GM12878 (cell line): ENCODE data around the gene CRACDL. TPM values are rescaled to one million over a fixed set of nuclear protein-coding genes. Genes with fewer than 3 reads are reported as not detected.

Source experiments
- BHLHE40 ChIP-seq, 2 experiments: fragments of 450-650 bp in 1 of 2; IDR thresholded peaks; 2 replicates each; pipeline ENCODE4 v1.6.1; 2011 to 2017; ENCODE audit warnings: low read depth in 2 of 2, borderline replicate concordance in 1 of 2, improper control_type of control experiment in 1 of 2, low read length in 1 of 2, mild to moderate bottlenecking in 1 of 2
- FOXK2 ChIP-seq: fragments of 450-650 bp; IDR thresholded peaks from 2 replicates; pipeline ENCODE4 v1.6.1; 2017; ENCODE audit warnings: mild to moderate bottlenecking, moderate library complexity
- FOXM1 ChIP-seq: IDR thresholded peaks from 2 replicates; pipeline ENCODE4 v1.6.1; 2012; ENCODE audit warnings: low read depth, mild to moderate bottlenecking, inconsistent platforms, low read length, moderate library complexity
- IKZF1 ChIP-seq: fragments of 450-650 bp; conservative IDR thresholded peaks from 2 replicates; pipeline ENCODE4 v1.6.1; 2017; ENCODE audit warnings: antibody characterized with exemption, mild to moderate bottlenecking
- KAT2A ChIP-seq: conservative IDR thresholded peaks from 2 replicates; pipeline ENCODE4 v1.6.1; 2011; ENCODE audit warnings: low read depth, low read length; ENCODE audit not compliant: control insufficient read depth
- MEF2A ChIP-seq: IDR thresholded peaks from 2 replicates; pipeline ENCODE4 v1.6.1; 2011; ENCODE audit warnings: low read depth, mild to moderate bottlenecking, low read length, moderate library complexity; ENCODE audit not compliant: insufficient read depth
- MYB ChIP-seq: fragments of 150-350 bp; IDR thresholded peaks from 2 replicates; pipeline ENCODE4 v1.6.1; 2014; ENCODE audit warnings: mild to moderate bottlenecking, low read depth, low read length, borderline replicate concordance
- NFYA ChIP-seq: IDR thresholded peaks from 2 replicates; pipeline ENCODE4 v1.6.1; 2011; ENCODE audit warnings: low read depth, mild to moderate bottlenecking, low read length, improper control_type of control experiment, borderline replicate concordance
- NR2C1 ChIP-seq: fragments of 450-650 bp; IDR thresholded peaks from 2 replicates; pipeline ENCODE4 v1.6.1; 2017; ENCODE audit warnings: antibody characterized with exemption, mild to moderate bottlenecking, moderate library complexity
- PML ChIP-seq: IDR thresholded peaks from 2 replicates; pipeline ENCODE4 v1.6.1; 2012; ENCODE audit warnings: low read length, inconsistent platforms
- POLR2AphosphoS5 ChIP-seq: IDR thresholded peaks from 2 replicates; pipeline ENCODE4 v1.6.1; 2011; ENCODE audit warnings: mild to moderate bottlenecking, low read length, inconsistent platforms
- POU2F2 ChIP-seq: IDR thresholded peaks from 3 replicates; pipeline ENCODE4 v1.6.1; 2011; ENCODE audit warnings: low read depth, mild to moderate bottlenecking, low read length, borderline replicate concordance
- RFX5 ChIP-seq: IDR thresholded peaks from 2 replicates; pipeline ENCODE4 v1.6.1; 2011; ENCODE audit warnings: low read depth, low read length, improper control_type of control experiment
- SMARCA5 ChIP-seq: fragments of 450-650 bp; IDR thresholded peaks from 2 replicates; pipeline ENCODE4 v1.6.1; 2017; ENCODE audit warnings: mild to moderate bottlenecking
- SPI1 ChIP-seq: IDR thresholded peaks from 2 replicates; pipeline ENCODE4 v1.6.1; 2011; ENCODE audit warnings: low read depth, mild to moderate bottlenecking, low read length, moderate library complexity, borderline replicate concordance; ENCODE audit not compliant: insufficient read depth
- WRNIP1 ChIP-seq: IDR thresholded peaks from 2 replicates; pipeline ENCODE4 v1.6.1; 2011; ENCODE audit warnings: low read depth, low read length, improper control_type of control experiment, borderline replicate concordance
- polyA plus RNA-seq, 11 experiments: library from polyadenylated mRNA; depleted of rRNA in 4 of 11; unstranded in 6 of 11; stranded (reverse) in 5 of 11; fragments of >200 nt; fragmentation: Nextera tagmentation in 4 of 11; fragmentation: Illumina TruSeq in 1 of 11; extraction: Ambion mirVana in 4 of 11; extraction: Trizol in 1 of 11; gene quantifications; 1 replicate in 1 of 11; 2 replicates in 10 of 11; pipeline versions ENCODE4 v1.2.1 to v1.2.3, GENCODE V29; 2011 to 2016; ENCODE audit warnings: inconsistent platforms in 2 of 11, missing spikeins in 2 of 11, low read depth in 1 of 11
- total RNA-seq, 4 experiments: library from RNA; depleted of rRNA in 3 of 4; stranded (reverse); fragments of >200 nt in 3 of 4; fragmentation: Illumina TruSeq in 1 of 4; extraction: Trizol in 1 of 4; gene quantifications; 2 replicates each; pipeline versions ENCODE4 v1.2.1 to v1.2.3, GENCODE V29; 2013 to 2021
- TF ChIP-seq, protein P1 (sequence below), 3 experiments: IDR thresholded peaks in 2 of 3; conservative IDR thresholded peaks in 1 of 3; 2 replicates each; pipeline ENCODE4 v1.5.1; 2011; ENCODE audit warnings: low read depth in 3 of 3, low read length in 3 of 3, mild to moderate bottlenecking in 3 of 3, control low read depth in 2 of 3, moderate library complexity in 2 of 3, inconsistent platforms in 1 of 3, mixed read lengths in 1 of 3; ENCODE audit not compliant: control insufficient read depth in 2 of 3, insufficient read depth in 1 of 3; ENCODE audit errors: extremely low read depth in 1 of 3
- TF ChIP-seq, protein P2 (sequence below): IDR thresholded peaks from 2 replicates; pipeline ENCODE4 v1.6.1; 2011; ENCODE audit warnings: borderline replicate concordance, low read depth, mild to moderate bottlenecking, moderate library complexity, mixed read lengths, low read length; ENCODE audit not compliant: insufficient read depth; ENCODE audit errors: extremely low read length
- TF ChIP-seq, protein P3 (sequence below): fragments of 450-650 bp; IDR thresholded peaks from 2 replicates; pipeline ENCODE4 v1.6.1; 2014; ENCODE audit warnings: mild to moderate bottlenecking
- TF ChIP-seq, protein P4 (sequence below): fragments of 450-650 bp; IDR thresholded peaks from 2 replicates; pipeline ENCODE4 v1.6.1; 2018; ENCODE audit warnings: borderline replicate concordance, mild to moderate bottlenecking; ENCODE audit not compliant: partially characterized antibody
- TF ChIP-seq, protein P5 (sequence below): IDR thresholded peaks from 2 replicates; pipeline ENCODE4 v1.6.1; 2011; ENCODE audit warnings: low read depth, low read length, improper control_type of control experiment, borderline replicate concordance

CRACDL gene
- total and polyA plus RNA-seq, 10 of the 15 experiments (the other 5 are each of a cell fraction or from before 2014, with no cell fraction given) = 0.03 to 0.72 (median 0.14) TPM

DNA sequence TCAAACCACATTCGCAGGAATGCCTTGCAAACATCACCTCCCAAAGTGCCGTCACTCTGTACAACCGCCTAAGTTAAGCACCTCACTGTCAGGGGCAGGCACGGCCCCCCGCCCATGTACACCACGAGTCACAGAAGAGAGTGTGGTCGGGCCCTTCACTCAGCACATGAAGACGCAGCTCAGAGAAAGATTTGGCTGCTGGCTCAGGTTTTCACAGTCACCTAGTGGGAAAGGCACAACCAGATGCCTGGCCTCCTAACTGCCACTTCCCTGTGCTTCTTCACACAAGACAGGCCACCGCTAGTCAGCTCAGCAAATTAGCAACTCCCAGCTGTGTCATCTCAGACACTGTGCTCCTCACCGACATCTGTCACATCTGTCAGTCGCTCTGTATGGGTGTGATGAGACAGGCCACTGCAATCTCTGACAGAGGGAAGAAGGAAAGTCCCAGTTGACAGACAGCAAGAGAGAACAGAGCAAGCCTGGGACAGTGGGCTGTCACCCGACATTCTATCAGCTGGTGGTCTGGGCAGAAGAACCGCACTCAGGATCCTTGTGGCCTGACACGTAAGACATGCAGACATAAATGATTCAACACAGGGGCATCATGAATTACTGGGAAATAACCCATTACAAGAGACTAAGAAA is 60.8 kb downstream of the CRACDL start (continued):
- TF ChIP-seq, protein P1, sequence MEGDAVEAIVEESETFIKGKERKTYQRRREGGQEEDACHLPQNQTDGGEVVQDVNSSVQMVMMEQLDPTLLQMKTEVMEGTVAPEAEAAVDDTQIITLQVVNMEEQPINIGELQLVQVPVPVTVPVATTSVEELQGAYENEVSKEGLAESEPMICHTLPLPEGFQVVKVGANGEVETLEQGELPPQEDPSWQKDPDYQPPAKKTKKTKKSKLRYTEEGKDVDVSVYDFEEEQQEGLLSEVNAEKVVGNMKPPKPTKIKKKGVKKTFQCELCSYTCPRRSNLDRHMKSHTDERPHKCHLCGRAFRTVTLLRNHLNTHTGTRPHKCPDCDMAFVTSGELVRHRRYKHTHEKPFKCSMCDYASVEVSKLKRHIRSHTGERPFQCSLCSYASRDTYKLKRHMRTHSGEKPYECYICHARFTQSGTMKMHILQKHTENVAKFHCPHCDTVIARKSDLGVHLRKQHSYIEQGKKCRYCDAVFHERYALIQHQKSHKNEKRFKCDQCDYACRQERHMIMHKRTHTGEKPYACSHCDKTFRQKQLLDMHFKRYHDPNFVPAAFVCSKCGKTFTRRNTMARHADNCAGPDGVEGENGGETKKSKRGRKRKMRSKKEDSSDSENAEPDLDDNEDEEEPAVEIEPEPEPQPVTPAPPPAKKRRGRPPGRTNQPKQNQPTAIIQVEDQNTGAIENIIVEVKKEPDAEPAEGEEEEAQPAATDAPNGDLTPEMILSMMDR (IDR thresholded peaks at IDR 0.05 in 2 of 3, conservative IDR thresholded peaks at IDR 0.05 in 1 of 3; ENCODE audit: control insufficient read depth in 2 of 3, extremely low read depth in 1 of 3, insufficient read depth in 1 of 3, low read depth in 3 of 3, low read length in 3 of 3) = no peak
- TF ChIP-seq FOXK2 (no peak), FOXM1 (peak; percentile 94), NR2C1 (no peak), PML (peak; percentile 58; the same call in 1 of the 2 replicates), IKZF1 (peak; percentile 43; the same call in 1 of the 2 replicates), POLR2AphosphoS5 (no peak), NFYA (no peak), POU2F2 (no peak), WRNIP1 (no peak), KAT2A (no peak), SMARCA5 (no peak), BHLHE40 (IDR thresholded peaks at IDR 0.05; ENCODE audit: borderline replicate concordance in 1 of 2, low read depth in 2 of 2, low read length in 1 of 2) (peak in 1 of 2 experiments; percentile 47; a peak in 2 of 4 replicates), MEF2A (0 out of 2 replicates have a peak, but pooled peaks have one; percentile 26), SPI1 (no peak), RFX5 (no peak), MYB (no peak)
- TF ChIP-seq, protein P2, sequence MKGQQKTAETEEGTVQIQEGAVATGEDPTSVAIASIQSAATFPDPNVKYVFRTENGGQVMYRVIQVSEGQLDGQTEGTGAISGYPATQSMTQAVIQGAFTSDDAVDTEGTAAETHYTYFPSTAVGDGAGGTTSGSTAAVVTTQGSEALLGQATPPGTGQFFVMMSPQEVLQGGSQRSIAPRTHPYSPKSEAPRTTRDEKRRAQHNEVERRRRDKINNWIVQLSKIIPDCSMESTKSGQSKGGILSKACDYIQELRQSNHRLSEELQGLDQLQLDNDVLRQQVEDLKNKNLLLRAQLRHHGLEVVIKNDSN = no peak
- TF ChIP-seq, protein P3, sequence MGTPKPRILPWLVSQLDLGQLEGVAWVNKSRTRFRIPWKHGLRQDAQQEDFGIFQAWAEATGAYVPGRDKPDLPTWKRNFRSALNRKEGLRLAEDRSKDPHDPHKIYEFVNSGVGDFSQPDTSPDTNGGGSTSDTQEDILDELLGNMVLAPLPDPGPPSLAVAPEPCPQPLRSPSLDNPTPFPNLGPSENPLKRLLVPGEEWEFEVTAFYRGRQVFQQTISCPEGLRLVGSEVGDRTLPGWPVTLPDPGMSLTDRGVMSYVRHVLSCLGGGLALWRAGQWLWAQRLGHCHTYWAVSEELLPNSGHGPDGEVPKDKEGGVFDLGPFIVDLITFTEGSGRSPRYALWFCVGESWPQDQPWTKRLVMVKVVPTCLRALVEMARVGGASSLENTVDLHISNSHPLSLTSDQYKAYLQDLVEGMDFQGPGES = no peak
- TF ChIP-seq, protein P4, sequence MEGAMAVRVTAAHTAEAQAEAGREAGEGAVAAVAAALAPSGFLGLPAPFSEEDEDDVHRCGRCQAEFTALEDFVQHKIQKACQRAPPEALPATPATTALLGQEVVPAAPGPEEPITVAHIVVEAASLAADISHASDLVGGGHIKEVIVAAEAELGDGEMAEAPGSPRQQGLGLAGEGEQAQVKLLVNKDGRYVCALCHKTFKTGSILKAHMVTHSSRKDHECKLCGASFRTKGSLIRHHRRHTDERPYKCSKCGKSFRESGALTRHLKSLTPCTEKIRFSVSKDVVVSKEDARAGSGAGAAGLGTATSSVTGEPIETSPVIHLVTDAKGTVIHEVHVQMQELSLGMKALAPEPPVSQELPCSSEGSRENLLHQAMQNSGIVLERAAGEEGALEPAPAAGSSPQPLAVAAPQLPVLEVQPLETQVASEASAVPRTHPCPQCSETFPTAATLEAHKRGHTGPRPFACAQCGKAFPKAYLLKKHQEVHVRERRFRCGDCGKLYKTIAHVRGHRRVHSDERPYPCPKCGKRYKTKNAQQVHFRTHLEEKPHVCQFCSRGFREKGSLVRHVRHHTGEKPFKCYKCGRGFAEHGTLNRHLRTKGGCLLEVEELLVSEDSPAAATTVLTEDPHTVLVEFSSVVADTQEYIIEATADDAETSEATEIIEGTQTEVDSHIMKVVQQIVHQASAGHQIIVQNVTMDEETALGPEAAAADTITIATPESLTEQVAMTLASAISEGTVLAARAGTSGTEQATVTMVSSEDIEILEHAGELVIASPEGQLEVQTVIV = no peak
- TF ChIP-seq, protein P5, sequence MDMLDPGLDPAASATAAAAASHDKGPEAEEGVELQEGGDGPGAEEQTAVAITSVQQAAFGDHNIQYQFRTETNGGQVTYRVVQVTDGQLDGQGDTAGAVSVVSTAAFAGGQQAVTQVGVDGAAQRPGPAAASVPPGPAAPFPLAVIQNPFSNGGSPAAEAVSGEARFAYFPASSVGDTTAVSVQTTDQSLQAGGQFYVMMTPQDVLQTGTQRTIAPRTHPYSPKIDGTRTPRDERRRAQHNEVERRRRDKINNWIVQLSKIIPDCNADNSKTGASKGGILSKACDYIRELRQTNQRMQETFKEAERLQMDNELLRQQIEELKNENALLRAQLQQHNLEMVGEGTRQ = no peak
